22Rv1 (cell line): ENCODE results near the gene RIBC2.

Experiments
- ZFX ChIP-seq: fragments of 450-650 bp; IDR thresholded peaks from 2 replicates; pipeline ENCODE4 v1.6.1; 2017; ENCODE audit warnings: antibody characterized with exemption, borderline replicate concordance
- TF ChIP-seq, protein P1 (sequence below): fragments of 450-650 bp; IDR thresholded peaks from 2 replicates; pipeline ENCODE4 v1.5.1; 2017; ENCODE audit warnings: mild to moderate bottlenecking

- TF ChIP-seq, protein P1, sequence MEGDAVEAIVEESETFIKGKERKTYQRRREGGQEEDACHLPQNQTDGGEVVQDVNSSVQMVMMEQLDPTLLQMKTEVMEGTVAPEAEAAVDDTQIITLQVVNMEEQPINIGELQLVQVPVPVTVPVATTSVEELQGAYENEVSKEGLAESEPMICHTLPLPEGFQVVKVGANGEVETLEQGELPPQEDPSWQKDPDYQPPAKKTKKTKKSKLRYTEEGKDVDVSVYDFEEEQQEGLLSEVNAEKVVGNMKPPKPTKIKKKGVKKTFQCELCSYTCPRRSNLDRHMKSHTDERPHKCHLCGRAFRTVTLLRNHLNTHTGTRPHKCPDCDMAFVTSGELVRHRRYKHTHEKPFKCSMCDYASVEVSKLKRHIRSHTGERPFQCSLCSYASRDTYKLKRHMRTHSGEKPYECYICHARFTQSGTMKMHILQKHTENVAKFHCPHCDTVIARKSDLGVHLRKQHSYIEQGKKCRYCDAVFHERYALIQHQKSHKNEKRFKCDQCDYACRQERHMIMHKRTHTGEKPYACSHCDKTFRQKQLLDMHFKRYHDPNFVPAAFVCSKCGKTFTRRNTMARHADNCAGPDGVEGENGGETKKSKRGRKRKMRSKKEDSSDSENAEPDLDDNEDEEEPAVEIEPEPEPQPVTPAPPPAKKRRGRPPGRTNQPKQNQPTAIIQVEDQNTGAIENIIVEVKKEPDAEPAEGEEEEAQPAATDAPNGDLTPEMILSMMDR = no peak
- no peak for TF ChIP-seq ZFX
Observed at GRCh38 chr22:45389546-45389945, 23.9 kb upstream of the RIBC2 start.
